ENCODE results near the gene PTGS1.
A peak's percentile ranks its signal among the peaks of the same experiment; 100 is the strongest.

The PTGS1 gene

DNA sequence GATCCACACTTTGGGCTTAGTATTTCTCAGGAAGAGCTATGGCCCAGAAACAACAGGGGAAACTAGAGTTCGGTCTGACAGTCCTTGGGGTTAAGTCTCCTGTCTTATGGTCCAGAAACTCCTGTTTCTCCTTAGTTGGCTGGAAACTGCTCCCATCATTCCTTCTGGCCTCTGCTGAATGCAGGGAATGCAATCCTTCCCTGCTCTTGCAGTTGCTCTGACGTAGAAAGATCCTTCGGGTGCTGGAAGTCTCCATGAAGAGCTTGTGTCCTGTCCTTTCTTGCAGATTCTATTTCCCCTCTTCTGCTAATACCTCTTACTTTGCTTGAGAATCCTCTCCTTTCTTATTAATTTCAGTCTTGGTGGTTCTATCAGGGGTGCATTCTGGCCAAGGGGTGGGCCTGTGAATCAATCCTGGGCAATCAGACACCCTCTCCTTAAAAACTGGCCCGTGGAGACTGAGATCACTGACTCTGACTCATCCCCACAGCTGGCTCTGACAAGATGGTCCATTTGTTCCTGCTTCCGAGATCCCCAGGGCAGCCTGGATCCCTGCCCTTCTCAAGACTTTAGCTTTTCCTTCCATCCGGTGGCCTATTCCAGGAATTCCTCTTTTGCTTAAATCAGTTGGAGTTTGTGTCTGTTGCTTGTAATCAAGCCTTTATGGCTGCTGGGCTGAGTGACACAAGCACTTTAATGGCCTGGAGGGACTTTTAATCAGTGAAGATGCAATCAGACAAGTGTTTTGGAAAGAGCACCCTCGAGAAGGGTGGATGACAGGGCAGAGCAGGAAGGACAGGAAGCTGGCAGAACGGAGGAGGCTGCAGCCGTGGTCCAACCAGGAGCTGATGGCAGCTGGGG lies 23.7 kb downstream of the PTGS1 start:
- no peak overlapping the region for H3K4me3 ChIP-seq (ENCODE audit: low read depth, low read length)
- ChIA-PET CTCF (interaction anchor here (0.7 to 1.7 kb wide), 9 partner anchors 10 to 296 kb away, joined by 3 to 9 read pairs (median 4); no protein-coding TSS in a partner anchor), POLR2A (interaction anchor here (0.5 kb wide), 1 partner anchor 26 kb away, joined by 3 read pairs; no protein-coding TSS in a partner anchor)
- TF ChIP-seq CTCF (IDR thresholded peaks at IDR 0.05; ENCODE audit: insufficient read depth, low read length, missing control alignments): no peak
- no peak for DNase-seq (ENCODE audit: low read depth, low spot score)

DNA sequence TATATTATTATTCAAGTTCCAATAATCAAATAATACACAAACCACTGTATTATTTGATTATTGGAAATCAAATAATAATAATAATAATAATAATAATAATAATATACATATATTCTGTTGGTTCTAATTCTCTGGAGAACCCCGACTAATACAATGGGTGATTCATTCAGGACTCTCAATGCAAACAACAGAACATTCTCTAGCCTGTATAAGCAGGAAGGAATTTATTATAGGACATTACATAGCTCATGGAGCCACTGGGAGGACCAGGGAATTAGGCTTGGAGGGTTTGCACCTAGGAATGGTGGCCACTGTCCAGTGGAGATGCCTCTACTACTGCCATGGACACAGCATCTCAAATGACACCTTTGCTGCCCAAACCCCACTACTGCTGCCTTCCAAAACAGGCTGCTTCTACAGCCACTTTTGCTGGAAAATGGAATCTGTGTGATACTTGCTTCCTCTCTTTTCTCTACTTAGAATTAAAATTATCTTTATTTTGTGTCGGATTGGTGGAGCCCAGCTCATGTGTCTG lies 25.9 kb downstream of the PTGS1 start:
- TF ChIP-seq CTCF (IDR thresholded peaks at IDR 0.05; ENCODE audit: insufficient read depth, low read length, missing control alignments): no peak
- no peak for DNase-seq (ENCODE audit: low read depth, low spot score)
- CTCF ChIA-PET: interaction anchor here (0.9 to 1.1 kb wide), 2 partner anchors 274 to 297 kb away, joined by 3 read pairs; no protein-coding TSS in a partner anchor
- no peak overlapping the region for H3K4me3 ChIP-seq (ENCODE audit: low read depth, low read length)
- POLR2A ChIA-PET: no interaction called here

DNA sequence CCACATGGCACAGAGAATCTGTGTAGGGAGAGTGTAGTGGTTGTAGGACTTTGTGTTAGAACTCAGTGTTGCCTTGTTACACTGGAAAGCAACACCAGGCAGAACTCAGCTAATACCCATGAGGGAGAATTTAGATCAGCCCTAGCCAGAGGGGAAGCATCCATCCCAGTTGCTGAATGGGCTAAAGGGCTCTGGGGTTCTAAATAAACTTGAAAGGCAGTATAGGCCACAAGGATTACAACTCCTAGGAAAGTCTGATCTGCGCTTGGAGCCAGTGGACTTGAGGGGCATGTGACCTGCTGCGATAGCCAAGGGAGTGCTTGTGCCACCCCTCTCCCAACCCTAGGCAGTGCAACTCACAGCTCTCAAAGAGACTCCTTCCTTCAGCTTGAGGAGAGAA lies 26.9 kb downstream of the PTGS1 start:
- no peak overlapping the region for H3K4me3 ChIP-seq (ENCODE audit: low read depth, low read length)
- ChIA-PET CTCF (interaction anchor here (0.5 kb wide), 1 partner anchor 47 kb away, joined by 3 read pairs; no protein-coding TSS in a partner anchor), POLR2A (no interaction called here)
- no peak for DNase-seq (ENCODE audit: low read depth, low spot score)
- no peak for TF ChIP-seq CTCF (IDR thresholded peaks at IDR 0.05; ENCODE audit: insufficient read depth, low read length, missing control alignments)

DNA sequence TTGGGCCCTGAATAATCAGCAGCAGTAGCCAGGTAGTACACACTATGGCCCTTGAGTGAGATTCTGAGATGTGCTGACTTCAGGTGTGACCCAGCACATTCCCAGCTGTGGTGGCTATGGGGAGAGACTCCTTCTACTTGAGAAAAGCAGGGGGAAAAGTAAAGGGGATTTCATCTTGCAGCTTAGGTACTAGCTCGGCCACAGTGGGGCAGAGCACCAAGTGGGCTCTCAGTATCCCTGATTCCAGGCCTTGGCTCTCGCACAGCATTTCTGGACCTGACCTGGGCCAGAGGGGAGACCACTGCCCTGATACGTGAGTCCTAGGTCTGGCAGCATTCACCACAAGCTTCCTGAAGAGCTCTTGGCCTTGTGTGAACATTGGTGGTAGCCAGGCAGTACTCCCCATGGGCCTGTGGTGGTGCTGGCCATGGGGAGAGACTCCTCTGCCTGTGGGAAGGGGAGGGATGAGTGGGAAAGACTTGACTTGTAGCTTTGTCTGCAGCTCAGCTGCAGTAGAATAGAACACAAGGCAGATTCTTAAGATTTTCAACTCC lies 27.6 kb downstream of the PTGS1 start:
- DNase-seq (ENCODE audit: low read depth, low spot score): no peak
- no peak for TF ChIP-seq CTCF (IDR thresholded peaks at IDR 0.05; ENCODE audit: insufficient read depth, low read length, missing control alignments)
- CTCF ChIA-PET: interaction anchor here (1.1 kb wide), 1 partner anchor 48 kb away, joined by 4 read pairs; no protein-coding TSS in a partner anchor
- H3K4me3 ChIP-seq (ENCODE audit: low read depth, low read length): no peak overlapping the region
- POLR2A ChIA-PET: no interaction called here

DNA sequence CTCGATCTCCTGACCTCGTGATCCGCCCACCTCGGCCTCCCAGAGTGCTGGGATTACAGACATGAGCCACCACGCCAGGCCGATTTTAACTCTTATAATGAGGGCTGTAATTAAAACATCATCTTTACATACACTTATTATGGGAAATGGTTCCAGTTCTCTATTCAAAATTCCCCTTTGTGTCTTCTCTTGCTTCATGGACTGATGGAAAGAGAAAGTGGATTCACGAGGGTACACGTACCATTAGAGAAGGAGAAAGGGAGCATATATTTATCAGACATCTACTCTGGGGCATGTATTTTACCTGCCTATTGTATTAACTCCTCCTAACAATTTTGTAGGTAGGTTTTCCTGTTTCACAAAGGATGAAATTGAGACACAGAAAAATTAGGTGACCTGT lies 31.1 kb downstream of the PTGS1 start:
- ChIA-PET CTCF (interaction anchor here (1.0 kb wide), 1 partner anchor 14 kb away, joined by 3 read pairs; no protein-coding TSS in a partner anchor), POLR2A (no interaction called here)
- H3K4me3 ChIP-seq (ENCODE audit: low read depth, low read length): no peak overlapping the region
- no peak for DNase-seq (ENCODE audit: low read depth, low spot score)
- no peak for TF ChIP-seq CTCF (IDR thresholded peaks at IDR 0.05; ENCODE audit: insufficient read depth, low read length, missing control alignments)

DNA sequence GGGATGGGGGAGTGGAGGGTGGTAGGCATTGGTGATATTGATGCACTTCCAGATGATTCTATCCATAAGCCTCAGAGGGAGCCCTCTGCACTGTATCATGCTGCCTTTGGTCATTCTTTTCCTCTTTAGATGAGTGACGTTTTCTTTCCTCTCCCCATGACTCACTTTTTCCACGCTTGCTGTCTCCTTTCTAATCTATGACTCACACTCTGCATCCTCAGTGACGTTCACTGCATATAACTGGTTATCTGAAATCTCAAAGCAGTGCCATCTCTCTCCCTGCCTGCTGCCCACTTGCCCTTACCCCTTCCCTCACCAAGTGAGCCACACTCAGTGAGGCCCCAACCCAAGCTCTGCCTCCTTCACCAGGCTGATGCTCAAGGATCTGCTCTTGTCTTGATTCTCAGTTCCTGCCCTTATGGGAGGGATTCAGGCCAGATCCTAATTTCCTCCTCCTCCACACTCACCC lies 31.6 kb downstream of the PTGS1 start:
- peak; percentile 89 for DNase-seq (ENCODE audit: low read depth, low spot score)
- no peak for TF ChIP-seq CTCF (IDR thresholded peaks at IDR 0.05; ENCODE audit: insufficient read depth, low read length, missing control alignments)
- ChIA-PET CTCF (interaction anchor here (1.0 kb wide), 1 partner anchor 15 kb away, joined by 3 read pairs; no protein-coding TSS in a partner anchor), POLR2A (no interaction called here)
- no peak overlapping the region for H3K4me3 ChIP-seq (ENCODE audit: low read depth, low read length)
